Stomach (tissue), 19 donors: ENCODE data around the gene BUB1. TPM values are rescaled to one million over a fixed set of nuclear protein-coding genes. Genes with fewer than 3 reads are reported as not detected.

Experiments used
- DNase-seq, 2 donors: peaks; one replicate each; pipeline versions ENCODE4 v3.0.0 to v3.0.0-alpha.2; 2013 to 2019
- H3K27ac ChIP-seq, 5 donors: fragments of 200-600 bp in 4 of 5; sonication (generic) in 4 of 5; one replicate each; pipeline ENCODE4 v1.5.1; 2013 to 2019; ENCODE audit warnings: mild to moderate bottlenecking in 1 of 5, moderate library complexity in 1 of 5
- H3K27me3 ChIP-seq, 3 donors: fragments of 200-600 bp; sonication (generic); one replicate each; pipeline ENCODE4 v1.5.1; 2017 to 2019; ENCODE audit warnings: mixed run types in 1 of 3
- H3K36me3 ChIP-seq, 4 donors: fragments of 200-600 bp; sonication (generic); 1 replicate in 3 of 4; 2 replicates in 1 of 4; pipeline ENCODE4 v1.5.1; 2016 to 2019
- H3K4me1 ChIP-seq, 4 donors: fragments of 200-600 bp; sonication (generic); one replicate each; pipeline ENCODE4 v1.5.1; 2016 to 2019
- H3K4me3 ChIP-seq, 4 donors: fragments of 200-600 bp; sonication (generic) in 3 of 4; one replicate each; pipeline ENCODE4 v1.5.1; 2016 to 2019; ENCODE audit warnings: mild to moderate bottlenecking in 1 of 4
- H3K9me3 ChIP-seq, 4 donors: fragments of 200-600 bp; sonication (generic); one replicate each; pipeline ENCODE4 v1.5.1; 2016 to 2019
- CTCF ChIP-seq, 7 experiments: fragments of 450-650 bp in 4 of 7; fragments of 200-600 bp in 3 of 7; sonication (generic) in 3 of 7; IDR thresholded peaks; one replicate each; pipeline ENCODE4 v1.5.1; 2016 to 2019; ENCODE audit warnings: antibody characterized with exemption in 7 of 7, control low read depth in 2 of 7, mild to moderate bottlenecking in 1 of 7
- EP300 ChIP-seq: sonication (generic); formaldehyde crosslinking; IDR thresholded peaks from one replicate; pipeline ENCODE4 v1.6.1; 2017; ENCODE audit warnings: antibody characterized with exemption
- POLR2A ChIP-seq, 4 donors: fragments of 450-650 bp; IDR thresholded peaks; one replicate each; pipeline ENCODE4 v1.6.1; 2016; ENCODE audit warnings: antibody characterized with exemption in 4 of 4, control low read depth in 2 of 4, mild to moderate bottlenecking in 1 of 4, moderate library complexity in 1 of 4
- POLR2AphosphoS5 ChIP-seq, 3 donors: sonication (generic); formaldehyde crosslinking; IDR thresholded peaks; one replicate each; pipeline ENCODE4 v1.6.1; 2016; ENCODE audit warnings: antibody characterized with exemption in 3 of 3
- WGBS, 5 donors: extraction: QIAGEN DNeasy Blood & Tissue Kit in 3 of 5; methylation state at CpG; one replicate each; pipeline versions ENCODE4 v1.1.5 to v1.1.7; 2013 to 2018; 5-methylcytosine and 5-hydroxymethylcytosine counted together
- intact Hi-C: fragments of 100-400 bp; cut with DNase I; formaldehyde crosslinking; loops from one replicate; pipeline ENCODE4 v1.15.1; 2023; ENCODE audit warnings: low total_unique reads
- long read RNA-seq, 10 donors: transcript quantifications; one replicate each; lab custom pipeline, GENCODE V29; 2026
- polyA plus RNA-seq, 3 donors: library from polyadenylated mRNA; stranded (reverse); fragments of 200-250 nt; gene quantifications; one replicate each; pipeline ENCODE4 v1.2.3, GENCODE V29; 2013
- total RNA-seq, 5 donors: library from RNA; depleted of rRNA; stranded (reverse); fragments of >200 nt; gene quantifications; one replicate each; pipeline versions ENCODE4 v1.1.0 to v1.2.3, GENCODE V29; 2014 to 2016
- donor health status: healthy with polysubstance abuse.
- donor health status: Bipolar disorder and iron deficiency.
- donor health status: healthy.

Gene BUB1
- 10 to 100 TPM in 1 of 5 donors, 1 to 10 TPM in 2, under 1 TPM in 2; 0.29 to 11.1 (median 9.0) TPM for total RNA-seq
- 1 to 10 TPM in 2 of 3 donors, under 1 TPM in 1; 0.61 to 3.2 (median 1.7) TPM for polyA plus RNA-seq
- long read RNA-seq, donor 1, result 0 reads
- long read RNA-seq, donor 2, partial matches to known transcripts, result 0 of 1 reads
- long read RNA-seq, donor 2, other reads (novel, unspliced or antisense), result 0 of 1 reads
- long read RNA-seq, donor 3, partial matches to known transcripts, result 0 of 1 reads
- long read RNA-seq, donor 3, other reads (novel, unspliced or antisense), result 0 of 1 reads
- long read RNA-seq, donor 4, result 0 reads
- long read RNA-seq, donor 5, partial matches to known transcripts, result 0 of 1 reads
- long read RNA-seq, donor 5, other reads (novel, unspliced or antisense), result 0 of 1 reads
- long read RNA-seq, donor 6, result 0 reads
- long read RNA-seq, donor 7, partial matches to known transcripts, result 7 of 9 reads
- long read RNA-seq, donor 7, other reads (novel, unspliced or antisense), result 0 of 9 reads
- long read RNA-seq, donor 8, partial matches to known transcripts, result 0 of 1 reads
- long read RNA-seq, donor 8, other reads (novel, unspliced or antisense), result 0 of 1 reads
- long read RNA-seq, donor 9, partial matches to known transcripts, result 5 of 8 reads
- long read RNA-seq, donor 9, other reads (novel, unspliced or antisense), result 0 of 8 reads
- long read RNA-seq, donor 10, partial matches to known transcripts, result 5 of 7 reads
- long read RNA-seq, donor 10, other reads (novel, unspliced or antisense), result 0 of 7 reads

GRCh38 chr2:110677530-110678456, at the start of gene BUB1:
BUB1 (minus strand) TSS chr2:110678063; CDS start chr2:110677995, 68 bp downstream.
- Histone ChIP-seq H3K9me3 (no peaks in the 10 kb centered on the region), H3K4me1 (peaks cover 6 to 45% (median 20%) of the 10 kb centered on the region in 4 donors), H3K36me3 (peaks cover 0 to 1% (median 0%) of the 10 kb centered on the region in 4 donors), H3K4me3 (peak within 1 kb of the TSS; percentile 60 to 77 (median 70)), H3K27ac (peak within 1 kb of the TSS; percentile 49 to 94 (median 88)), H3K27me3 (no peaks in the 10 kb centered on the region)
- DNase-seq, result peak; percentile 98 to 99
- 0 to 1% (median 0%) methylated on average over 23 to 58 of the region's 58 CpGs for WGBS, 5 donors
- TF ChIP-seq POLR2A (IDR thresholded peaks at IDR 0.05) (peak in 2 of 4 donors; percentile 26 to 67), EP300 (no peak), POLR2AphosphoS5 (IDR thresholded peaks at IDR 0.05) (peak; percentile 93 to 94 (median 94)), CTCF (IDR thresholded peaks at IDR 0.05) (no peak)
- intact Hi-C loops, result no loop called here

- WGBS, 5 donors, result 64 to 96% (median 93%) methylated on average over 2 of the region's 2 CpGs
- DNase-seq, result no peak
- TF ChIP-seq POLR2AphosphoS5 (IDR thresholded peaks at IDR 0.05), result no peak
- TF ChIP-seq POLR2A (IDR thresholded peaks at IDR 0.05), result no peak
- no peak for TF ChIP-seq EP300
- no peak for TF ChIP-seq CTCF (IDR thresholded peaks at IDR 0.05)
- Histone ChIP-seq H3K27ac (no peak overlapping the region), H3K9me3 (no peaks in the 10 kb centered on the region), H3K27me3 (peaks cover 0 to 10% (median 0%) of the 10 kb centered on the region in 3 donors), H3K4me1 (no peaks in the 10 kb centered on the region), H3K36me3 (no peaks in the 10 kb centered on the region), H3K4me3 (no peak overlapping the region)
- intact Hi-C loops, result no loop called here
Observed at GRCh38 chr2:110726285-110726684, 48.4 kb upstream of the BUB1 start.

- Histone ChIP-seq H3K9me3 (no peaks in the 10 kb centered on the region), H3K27me3 (peaks cover 0 to 5% (median 0%) of the 10 kb centered on the region in 3 donors), H3K4me3 (no peak overlapping the region), H3K27ac (no peak overlapping the region), H3K4me1 (no peaks in the 10 kb centered on the region), H3K36me3 (no peaks in the 10 kb centered on the region)
- 84 to 95% (median 92%) methylated on average over 3 of the region's 3 CpGs for WGBS, 5 donors
- intact Hi-C loops, result no loop called here
- DNase-seq, result no peak
- TF ChIP-seq POLR2AphosphoS5 (IDR thresholded peaks at IDR 0.05) (no peak), POLR2A (IDR thresholded peaks at IDR 0.05) (no peak), CTCF (IDR thresholded peaks at IDR 0.05) (no peak), EP300 (no peak)
Observed at GRCh38 chr2:110725859-110726258, 48.0 kb upstream of the BUB1 start.
